GM18907 (cell line): ENCODE data around the gene MFRP.
A peak's percentile ranks its signal among the peaks of the same experiment; 100 is the strongest.

Experiments used
- ATAC-seq: cut with Tn5 transposase; IDR thresholded peaks from one replicate; pipeline ENCODE4 v1.9.1; 2021; ENCODE audit warnings: mild to moderate bottlenecking, moderate library complexity; ENCODE audit not compliant: unreplicated experiment

The MFRP gene

GRCh38 chr11:119338965-119339588 is 7.4 kb downstream of the MFRP start:
- ATAC-seq, result no peak

DNA sequence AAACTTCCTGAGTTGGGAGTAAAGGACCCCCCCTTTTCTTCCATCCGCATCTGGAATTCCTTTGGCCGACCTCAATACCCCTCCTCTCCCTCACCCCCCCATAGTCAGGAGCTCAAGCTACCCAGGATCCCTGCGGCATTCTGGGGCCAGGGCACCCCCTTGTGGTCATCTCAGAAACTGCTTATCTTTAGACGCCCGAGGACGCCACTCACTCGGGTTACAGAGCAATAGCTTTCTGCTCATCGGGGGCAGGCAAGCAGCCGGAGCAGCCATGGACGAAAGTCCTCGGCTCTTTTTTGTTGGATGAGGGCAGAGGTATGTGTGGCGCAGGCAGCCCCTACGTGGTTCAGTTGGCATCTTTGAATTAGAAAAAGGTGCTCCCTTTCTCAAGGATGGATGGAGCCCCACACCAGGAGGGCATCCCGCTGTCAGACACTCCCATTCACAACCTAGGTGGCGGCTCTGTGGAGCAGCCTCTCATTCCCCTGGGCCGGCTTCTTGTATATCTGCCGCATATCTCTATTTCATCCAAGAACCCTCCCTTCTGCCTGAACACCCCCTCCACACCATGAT is 8.1 kb downstream of the MFRP start:
- peak; percentile 26 for ATAC-seq

DNA sequence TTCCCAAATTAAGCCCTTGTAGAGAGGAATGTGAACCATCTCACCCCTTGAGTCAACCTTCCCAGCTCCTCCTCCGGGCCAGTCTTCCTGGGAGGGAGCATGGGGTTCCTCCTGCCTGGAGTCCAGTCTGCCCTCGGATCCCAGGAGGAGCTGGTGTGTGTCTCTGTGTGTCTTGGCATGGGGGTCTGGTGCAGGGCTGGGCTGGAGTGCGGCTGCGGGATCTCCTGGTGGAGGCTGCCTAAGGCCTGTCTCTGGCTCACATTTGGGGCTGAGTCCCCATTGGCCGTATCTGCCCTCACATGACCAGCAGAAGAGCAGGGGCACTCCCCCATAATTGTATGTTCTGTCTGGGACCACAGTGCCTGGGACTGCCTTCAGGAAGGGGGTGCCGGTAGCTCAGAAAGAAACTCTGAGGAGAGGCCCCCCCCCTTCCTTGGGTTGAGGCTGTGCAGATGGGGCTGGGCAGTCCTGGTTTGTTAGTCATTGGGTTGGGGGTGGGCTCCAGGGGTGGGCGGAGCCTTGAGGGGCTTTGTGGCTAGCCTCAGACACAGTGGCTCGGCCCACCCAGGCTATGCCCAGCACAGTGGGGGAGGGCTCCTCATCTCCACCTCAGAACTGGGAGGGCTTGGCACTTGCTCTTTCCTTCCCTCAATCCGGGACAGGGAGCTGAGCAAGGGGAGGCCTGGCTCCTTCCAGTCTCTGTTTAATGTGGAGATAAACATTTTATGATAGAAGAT is 8.8 kb downstream of the MFRP start:
- no peak for ATAC-seq

DNA sequence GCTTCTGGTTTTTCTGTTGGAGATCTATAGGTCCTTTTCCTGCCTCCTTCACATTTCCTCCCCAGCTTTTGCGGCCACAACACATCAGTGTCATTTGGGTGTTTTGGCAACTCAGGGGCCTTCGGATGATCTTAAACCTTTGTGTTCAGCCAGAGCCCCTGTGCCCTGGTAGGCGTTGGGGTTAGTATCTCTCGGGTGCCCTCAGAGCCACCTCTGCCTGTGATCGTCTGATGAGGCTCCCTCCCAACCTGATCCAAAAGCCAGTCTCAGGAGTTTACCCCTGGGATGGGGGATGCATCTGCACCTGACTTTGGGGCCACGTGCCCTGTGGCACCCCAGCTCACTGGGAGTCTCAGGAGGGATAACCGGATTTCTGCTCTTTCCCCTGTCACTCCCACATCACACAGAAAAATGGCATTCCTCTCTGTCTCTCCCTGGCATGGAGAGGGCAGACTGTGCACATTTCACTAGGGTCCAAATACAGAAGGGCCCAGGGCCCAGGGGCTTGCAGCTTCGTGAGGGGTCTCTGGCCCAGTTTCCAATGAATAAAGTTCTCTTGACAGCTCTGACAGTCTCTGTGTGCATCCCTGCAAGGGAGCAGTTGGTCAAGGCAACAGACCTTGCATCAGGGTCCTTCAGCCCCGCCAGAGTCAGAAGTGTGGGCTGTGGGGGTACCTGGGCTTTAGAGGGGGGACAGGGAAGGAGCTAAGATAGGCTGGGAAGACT is 9.6 kb downstream of the MFRP start:
- no peak for ATAC-seq

DNA sequence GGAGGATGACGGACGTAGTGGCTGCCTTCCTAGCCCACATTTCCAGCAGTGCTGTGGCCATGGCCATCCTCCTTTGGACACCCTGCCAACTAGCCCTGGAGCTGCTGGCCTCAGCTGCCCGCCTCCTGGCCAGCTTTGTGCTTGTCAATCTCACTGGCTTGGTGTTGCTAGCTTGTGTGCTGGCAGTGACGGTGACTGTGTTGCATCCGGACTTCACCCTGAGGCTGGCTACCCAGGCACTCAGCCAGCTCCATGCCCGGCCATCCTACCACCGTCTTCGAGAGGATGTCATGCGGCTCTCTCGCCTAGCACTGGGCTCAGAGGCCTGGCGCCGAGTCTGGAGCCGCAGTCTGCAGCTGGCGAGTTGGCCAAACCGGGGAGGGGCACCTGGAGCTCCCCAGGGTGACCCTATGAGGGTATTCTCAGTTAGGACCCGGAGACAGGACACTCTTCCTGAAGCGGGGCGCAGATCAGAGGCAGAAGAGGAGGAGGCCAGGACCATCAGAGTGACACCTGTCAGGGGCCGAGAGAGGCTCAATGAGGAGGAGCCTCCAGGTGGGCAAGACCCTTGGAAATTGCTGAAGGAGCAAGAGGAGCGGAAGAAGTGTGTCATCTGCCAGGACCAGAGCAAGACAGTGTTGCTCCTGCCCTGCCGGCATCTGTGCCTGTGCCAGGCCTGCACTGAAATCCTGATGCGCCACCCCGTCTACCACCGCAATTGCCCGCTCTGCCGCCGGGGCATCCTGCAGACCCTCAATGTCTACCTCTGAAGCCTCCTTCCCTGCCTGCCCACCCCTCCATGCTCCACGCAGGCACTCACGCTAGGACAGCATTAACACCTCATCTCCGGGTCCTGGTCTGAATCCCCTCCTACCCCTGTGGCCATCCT is 10.6 kb downstream of the MFRP start:
- ATAC-seq, result no peak

DNA sequence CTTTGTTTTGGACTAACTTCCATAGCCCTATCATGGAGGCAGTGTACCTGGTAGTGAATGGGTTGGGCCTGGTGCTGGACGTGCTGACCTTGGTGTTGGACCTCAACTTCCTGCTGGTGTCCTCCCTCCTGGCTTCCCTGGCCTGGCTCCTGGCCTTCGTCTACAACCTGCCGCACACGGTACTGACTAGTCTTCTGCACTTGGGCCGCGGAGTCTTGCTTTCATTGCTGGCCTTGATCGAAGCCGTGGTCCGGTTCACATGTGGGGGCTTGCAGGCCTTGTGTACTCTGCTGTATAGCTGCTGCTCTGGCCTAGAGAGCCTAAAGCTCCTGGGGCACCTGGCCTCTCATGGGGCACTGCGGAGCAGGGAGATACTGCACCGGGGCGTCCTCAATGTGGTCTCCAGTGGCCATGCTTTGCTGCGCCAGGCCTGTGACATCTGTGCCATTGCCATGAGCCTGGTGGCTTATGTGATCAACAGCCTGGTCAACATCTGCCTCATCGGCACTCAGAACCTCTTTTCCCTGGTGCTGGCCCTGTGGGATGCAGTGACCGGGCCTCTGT is 11.3 kb downstream of the MFRP start:
- no peak for ATAC-seq

- peak; percentile 91 for ATAC-seq
Observed at GRCh38 chr11:119334174-119334930, 12.2 kb downstream of the MFRP start, which contains the start of gene RNF26. TSS of gene RNF26 (plus strand) at chr11:119334527. CDS start at chr11:119335123, 596 bp downstream.

- no peak for ATAC-seq
Observed at GRCh38 chr11:119332111-119332765, 14.3 kb downstream of the MFRP start.

- ATAC-seq, result no peak
Observed at GRCh38 chr11:119330237-119330636, 16.3 kb downstream of the MFRP start.

DNA sequence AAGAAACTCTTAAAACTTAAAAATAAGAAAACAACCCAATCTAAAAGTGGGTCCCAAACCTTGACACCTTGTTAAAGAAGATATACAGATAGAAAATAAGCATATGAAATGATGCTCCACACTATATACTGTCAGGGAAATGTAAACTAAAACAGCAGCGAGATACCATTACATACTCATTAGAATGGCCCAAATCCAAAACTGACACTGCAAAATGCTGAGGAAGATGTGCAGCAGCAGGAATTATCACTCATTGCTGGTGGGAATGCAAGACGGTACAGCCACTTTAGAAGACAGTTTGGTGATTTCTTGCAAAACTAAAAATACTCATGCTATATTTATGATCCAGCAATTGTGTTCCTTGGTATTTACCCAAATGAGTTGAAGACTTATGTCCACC is 17.2 kb downstream of the MFRP start:
- no peak for ATAC-seq

GRCh38 chr11:119324189-119324588 is 22.3 kb downstream of the MFRP start:
- ATAC-seq, result no peak

DNA sequence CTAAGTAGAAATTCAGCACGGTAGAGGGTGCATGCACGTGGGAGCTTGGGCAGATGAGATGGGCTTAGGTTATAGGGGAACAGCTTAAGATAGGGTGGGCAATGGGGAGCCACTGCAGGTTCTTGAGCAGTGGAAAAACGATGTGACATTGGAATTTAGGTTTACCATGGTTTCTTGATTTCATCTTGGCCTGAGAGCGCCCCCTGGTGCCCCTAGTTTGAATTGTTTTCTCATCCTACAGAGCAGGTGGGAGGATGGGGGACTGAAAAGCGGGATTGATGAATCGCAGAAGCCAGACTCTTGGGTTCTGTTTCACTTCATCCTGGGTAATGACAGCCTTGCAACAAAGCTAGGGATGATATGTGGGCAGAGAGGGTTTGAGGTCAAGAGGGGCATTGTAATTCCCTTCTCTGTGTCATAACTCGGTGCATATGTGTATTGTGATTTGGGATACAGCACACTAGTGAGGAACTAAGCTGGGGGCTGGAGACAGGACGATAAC is 22.9 kb downstream of the MFRP start:
- no peak for ATAC-seq

- ATAC-seq, result no peak
Observed at GRCh38 chr11:119322921-119323531, 23.5 kb downstream of the MFRP start.

DNA sequence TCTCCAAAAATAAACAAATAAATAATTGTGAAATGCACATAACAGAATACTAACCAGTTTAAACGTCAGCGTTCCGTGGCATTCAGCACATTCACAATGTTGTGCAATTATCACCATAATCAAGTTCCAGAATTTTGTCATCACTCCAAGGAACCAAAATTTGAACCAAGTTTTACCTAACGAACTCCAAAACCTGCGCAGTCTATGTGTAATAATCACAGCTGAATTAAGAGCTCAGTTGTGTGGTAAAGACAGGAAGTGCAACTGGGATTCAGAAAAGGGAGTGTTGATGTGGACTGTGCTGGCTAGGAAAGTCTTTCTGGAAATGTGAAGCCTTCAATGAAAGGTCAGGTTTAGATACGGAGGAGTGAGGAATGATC is 24.2 kb downstream of the MFRP start:
- no peak for ATAC-seq

DNA sequence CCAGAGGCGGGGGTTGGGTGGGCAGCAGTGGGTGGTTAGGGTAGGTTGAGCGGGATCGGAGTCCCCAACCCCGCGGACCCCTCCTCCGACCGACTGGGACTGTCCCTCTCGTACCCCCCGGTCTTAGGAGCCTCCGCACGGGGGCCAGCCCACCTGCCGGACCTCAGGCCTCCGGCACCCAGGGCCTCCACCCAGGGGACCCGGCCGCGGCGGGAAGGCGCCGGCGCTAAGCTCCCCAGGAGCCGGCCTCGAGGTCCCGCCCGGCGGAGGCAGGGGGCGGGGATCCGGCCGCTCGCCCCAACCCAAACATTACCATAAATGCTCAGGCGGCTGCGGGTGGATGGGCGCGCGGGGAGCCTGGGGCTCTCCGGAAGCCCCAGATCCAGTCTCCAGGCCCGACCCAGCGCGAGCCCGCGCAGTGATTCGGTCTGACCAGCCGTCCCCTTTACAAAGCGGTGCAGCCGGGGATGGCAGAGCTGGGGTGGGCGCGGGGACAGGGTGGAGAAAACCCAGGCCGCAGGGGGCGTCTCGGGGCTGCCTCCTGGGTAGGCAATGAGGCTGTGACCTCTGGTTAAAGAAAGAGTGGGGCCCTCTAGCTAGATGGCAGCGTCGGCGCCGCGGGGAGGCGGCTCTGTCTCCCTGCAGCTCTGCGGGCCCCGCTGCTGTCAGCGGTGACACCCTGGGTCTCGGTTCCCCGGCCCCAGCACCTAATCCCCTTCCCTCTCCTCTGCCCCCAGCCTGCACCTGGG is 25.6 kb downstream of the MFRP start:
- ATAC-seq, result peak; percentile 43

DNA sequence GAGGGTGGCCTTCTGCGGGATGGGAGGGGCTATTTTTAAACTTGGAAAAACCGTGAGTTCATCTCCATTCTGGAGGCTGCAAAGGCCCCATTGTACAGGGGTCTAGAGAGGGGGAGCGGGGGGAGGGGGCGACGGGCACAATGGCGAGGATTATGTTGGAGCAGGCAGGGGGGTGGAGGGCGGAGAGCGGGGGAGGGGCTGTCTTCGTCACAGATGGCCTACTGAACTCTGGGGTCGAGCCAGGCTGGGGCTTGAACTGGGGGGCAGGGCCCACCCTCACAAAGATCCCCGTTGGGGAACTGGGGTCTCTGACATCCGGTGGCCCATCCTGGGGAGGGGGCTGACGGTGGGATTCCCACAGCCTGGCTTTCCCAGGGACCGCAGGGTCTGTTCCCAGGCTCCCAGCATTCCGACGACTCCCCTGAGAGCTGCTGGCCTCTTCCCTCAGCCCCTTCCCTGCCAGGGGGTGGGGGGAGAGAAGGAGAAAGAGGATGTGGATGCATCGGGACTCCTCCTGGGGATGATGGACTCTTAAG is 26.2 kb downstream of the MFRP start:
- ATAC-seq, result no peak

- ATAC-seq, result no peak
Observed at GRCh38 chr11:119319700-119320239, 26.7 kb downstream of the MFRP start.
